ENCODE measurements around the gene GPR17.

DNA sequence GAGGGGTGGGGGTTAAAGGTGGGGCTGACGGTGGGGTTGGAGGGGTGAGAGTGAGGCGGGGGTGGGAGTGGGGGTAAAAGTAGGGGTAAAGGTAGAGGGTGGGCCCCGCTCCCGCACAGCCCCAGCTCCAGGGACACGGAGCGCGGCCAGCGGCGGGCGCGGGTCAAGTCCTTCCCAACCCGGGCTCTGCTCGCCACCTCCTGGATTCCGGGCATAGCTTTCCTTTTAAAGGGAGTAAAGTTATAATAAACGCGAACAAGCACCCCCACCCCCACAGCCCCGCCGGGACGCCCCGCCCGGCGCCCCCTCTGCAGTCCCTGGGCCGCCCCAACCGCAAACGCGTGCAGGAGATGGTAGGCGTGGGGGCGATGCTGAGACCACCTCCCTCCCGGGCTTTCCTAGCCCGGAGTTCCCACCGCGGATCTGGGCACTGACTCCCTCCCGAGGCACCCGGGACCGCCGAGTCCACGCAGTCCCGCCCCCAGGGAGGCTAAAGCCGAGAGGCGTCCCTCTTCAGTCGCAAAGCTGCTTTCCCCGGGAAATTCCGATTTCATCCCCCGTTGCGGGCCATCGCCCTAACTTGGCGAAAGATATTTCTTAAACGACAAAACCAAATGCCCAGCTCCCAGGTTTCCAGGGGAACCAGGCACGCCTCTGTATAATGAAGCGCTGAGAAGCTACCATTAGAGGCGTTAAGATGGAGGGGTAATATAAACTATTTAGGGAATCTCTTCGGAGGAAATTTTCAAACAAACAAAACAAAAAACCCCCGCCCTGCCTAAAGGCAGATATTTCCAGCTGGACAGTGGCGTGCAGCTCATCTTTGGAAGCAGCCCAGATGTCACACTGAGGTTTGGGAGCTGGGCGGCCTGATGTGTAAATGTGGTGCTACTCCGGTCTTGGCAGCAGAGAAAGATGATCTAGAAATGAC, 29.6 kb downstream of the GPR17 start, which contains the start of gene LIMS2:
- peak in 10 of 12 donors; percentile 11 to 45 (median 28) for TF ChIP-seq CTCF (IDR thresholded peaks at IDR 0.05)
- peak in 1 of 2 donors; percentile 26 for TF ChIP-seq POLR2A (IDR thresholded peaks at IDR 0.05)

Data from heart left ventricle (tissue), 13 donors.